Fibroblast of peridontal ligament (primary cell): ENCODE results near the gene ABR.
"Not testable (repeated sequence)": the region's sequence is repeated elsewhere in the genome, so short reads cannot be mapped to it uniquely, and the experiment has no call there.

Experiments used
- DNase-seq: peaks from one replicate; pipeline ENCODE4 v3.0.0-alpha.2; 2010; ENCODE audit errors: extremely low read depth

ABR gene

GRCh38 chr17:1047879-1048470, 131.8 kb downstream of the ABR start:
- DNase-seq: no peak

GRCh38 chr17:1047177-1047878, 132.5 kb downstream of the ABR start:
- DNase-seq: peak; percentile 43

DNA sequence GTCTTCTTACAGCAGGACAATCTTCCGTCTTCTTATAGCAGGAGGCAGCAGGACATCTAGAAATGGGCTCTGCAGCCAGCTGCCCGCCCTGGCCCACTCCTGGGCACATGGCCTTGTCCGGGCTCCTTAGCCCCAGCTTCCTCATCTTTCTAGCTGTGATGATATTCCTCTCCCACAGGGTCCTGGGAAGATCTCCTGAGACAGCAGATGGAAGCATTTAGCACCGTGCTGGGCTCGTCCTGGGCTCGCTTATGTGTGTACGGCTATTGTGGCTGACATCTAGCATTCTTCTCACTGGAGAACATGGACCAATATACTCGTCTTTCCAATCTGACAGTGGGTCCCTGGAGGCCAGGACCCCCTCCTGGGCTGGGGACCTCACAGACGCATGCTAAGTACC, 134.3 kb downstream of the ABR start:
- no peak for DNase-seq

GRCh38 chr17:1044387-1045009, 135.3 kb downstream of the ABR start:
- DNase-seq: not testable (repeated sequence)

- DNase-seq: peak; percentile 52
Observed at GRCh38 chr17:1043601-1044251, 136.1 kb downstream of the ABR start.

GRCh38 chr17:1042486-1042885, 137.3 kb downstream of the ABR start:
- DNase-seq: no peak

DNA sequence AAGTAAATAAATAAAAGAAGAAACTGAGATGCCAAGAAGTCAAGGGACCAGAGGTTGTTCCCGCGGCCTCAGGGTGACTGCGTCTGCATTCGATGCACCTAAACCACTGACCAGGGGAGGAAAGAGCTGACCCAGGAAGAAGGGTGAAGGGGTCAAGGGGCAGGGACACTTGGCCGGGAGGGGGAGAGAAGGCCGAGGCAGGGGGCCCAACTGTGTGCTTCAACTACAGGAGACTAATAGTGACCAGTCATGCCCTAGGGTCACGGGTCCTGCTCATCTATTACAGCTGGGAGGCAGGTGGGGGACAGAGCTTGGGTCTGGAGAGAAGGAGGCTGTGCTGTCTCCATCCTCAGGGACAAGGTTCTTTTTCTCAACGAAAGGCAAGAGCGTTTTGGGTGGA, 138.0 kb downstream of the ABR start:
- no peak for DNase-seq

DNA sequence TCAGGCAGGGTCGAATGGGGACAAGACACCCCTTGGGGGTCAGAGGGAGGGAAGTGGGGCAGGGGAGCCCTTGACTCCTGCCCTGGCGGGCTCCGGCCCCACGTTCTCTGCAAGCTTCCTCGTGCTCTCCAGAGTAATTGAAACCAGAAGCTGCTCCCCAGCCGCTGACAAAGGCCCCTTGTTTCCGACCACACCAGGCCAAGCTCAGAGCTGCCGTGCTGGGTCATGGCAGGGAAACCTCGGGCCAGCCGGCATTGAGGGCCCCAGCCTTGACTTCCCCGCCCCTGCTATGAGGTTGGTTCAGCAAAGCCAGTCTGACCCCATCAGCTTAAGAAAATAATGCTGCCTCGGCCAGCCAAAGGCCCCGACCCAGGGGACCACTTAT, 139.6 kb downstream of the ABR start:
- peak; percentile 54 for DNase-seq

- no peak for DNase-seq
Observed at GRCh38 chr17:1039511-1040215, 140.1 kb downstream of the ABR start.

DNA sequence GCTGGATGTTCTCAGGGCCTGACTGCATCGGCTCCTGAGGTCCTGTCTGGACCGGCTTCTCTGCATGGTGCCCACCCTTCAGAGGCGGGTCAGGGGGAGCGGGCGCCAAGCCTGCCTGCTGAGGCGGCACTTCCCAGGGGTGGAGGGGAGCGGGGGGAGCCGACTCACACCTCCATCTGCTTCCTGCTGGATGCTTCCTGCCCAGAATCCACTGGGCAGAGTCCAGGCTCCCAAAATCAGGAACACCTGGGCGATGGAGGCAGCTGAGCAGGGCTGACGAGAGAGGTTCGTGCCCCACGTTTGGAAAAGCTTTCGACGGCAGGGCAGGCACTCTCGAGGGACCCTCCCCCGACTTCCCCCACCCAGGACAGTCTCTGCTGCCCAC, 140.7 kb downstream of the ABR start:
- no peak for DNase-seq

DNA sequence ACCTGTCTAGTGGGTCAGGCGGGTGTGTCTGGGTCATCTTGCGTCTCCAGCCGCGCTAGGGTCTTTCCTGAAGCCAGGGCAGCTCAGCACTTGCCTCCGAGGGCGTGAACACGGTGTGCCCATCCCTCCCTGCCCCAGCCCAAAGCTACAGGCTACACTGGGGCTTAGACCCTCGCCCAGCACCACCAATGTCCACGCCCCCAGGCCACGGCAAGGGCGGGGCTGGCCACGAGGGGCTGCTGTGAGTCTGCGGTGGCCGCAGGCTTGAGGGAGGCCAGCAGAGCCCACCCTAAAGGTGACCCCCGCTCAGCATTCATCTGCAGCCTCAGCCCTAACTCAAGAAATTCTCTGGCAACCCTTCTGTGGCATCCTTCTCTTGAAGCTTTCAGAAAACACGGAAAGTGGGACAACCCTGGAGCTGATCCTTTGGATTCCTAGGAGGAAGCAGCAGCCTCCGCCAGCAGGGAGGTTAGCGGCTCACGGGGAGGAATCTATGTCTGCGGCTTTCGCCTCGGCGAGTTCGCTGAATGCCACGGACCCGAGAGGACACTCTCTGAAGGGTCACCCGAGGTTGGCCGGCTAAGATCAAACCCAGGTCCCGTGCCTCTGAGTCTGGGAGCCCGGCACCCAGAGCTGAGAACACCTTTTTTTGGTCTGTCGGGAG, 141.2 kb downstream of the ABR start:
- no peak for DNase-seq

GRCh38 chr17:1037238-1037879, 142.4 kb downstream of the ABR start:
- no peak for DNase-seq

GRCh38 chr17:1036845-1037237, 142.9 kb downstream of the ABR start:
- no peak for DNase-seq

GRCh38 chr17:1036171-1036844, 143.5 kb downstream of the ABR start:
- DNase-seq: no peak

DNA sequence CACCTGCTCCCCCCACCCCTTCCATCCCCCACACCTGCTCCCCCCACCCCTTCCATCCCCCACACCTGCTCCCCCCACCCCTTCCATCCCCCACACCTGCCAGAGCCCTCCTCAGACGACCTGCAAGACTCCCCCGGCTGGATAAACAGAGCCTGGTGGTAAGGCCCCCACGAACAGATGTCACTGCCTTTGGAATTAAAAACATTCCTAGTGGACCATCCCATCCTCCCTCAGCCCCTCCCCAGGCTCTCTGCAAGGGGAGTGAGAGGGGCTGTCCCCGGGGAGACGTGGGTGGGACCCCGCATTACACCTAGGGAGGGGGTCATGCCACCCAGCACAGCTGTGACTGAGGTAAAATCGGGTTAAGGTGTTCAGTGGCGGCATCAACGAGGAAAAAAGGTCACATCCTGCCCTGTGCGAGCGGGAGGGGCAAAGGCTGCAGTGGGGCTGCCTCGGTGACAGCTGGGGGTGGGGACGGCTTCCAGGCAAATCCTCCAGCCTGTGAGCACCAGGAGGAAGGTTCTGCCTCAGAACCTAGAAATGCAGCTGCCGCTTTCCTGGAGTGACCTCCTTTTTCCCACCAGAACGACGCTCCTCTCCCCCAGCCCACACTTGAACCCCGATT, 144.1 kb downstream of the ABR start:
- DNase-seq: no peak

- DNase-seq: no peak
Observed at GRCh38 chr17:1034652-1035210, 145.1 kb downstream of the ABR start.

DNA sequence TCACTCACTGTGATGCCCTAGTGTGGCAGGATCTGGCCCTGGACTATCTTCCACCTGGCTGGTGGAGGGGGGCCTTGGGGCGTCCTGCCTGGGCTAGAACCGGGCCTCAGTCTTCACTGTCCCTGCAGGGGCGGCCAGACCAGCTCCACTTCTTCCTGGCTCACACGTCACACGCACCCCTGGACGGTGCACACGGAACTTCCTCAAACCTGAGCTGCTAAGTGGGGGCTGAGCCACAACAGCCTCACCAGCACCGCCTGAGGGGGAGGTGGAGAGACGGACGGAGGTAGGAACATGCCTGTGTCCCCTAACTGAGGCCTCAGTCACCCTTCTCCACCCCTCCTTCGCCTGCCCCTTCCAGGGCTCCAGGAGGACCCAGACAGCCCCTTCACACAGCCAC, 146.3 kb downstream of the ABR start:
- DNase-seq: no peak

DNA sequence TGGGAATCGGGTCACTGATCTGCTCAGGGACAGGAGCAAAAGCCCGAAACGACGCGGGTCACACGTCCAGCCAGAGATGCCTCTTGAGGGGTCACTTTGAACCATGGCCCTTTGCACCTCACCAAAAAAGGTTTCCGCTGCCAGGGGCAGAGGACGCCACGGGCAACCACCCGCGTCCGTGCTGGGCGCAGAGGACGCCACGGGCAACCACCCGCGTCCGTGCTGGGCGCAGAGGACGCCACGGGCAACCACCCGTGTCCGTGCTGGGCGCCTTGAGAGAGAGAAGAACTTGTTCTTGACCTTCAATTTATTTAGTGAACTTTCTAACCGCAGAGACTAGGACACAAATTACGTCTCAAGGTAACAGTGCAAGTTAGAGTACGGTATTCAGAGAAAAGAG, 147.4 kb downstream of the ABR start:
- no peak for DNase-seq

GRCh38 chr17:1031711-1032110, 148.1 kb downstream of the ABR start:
- peak; percentile 33 for DNase-seq
